Stomach (tissue), 9 donors: ENCODE measurements around the gene PEAK1. TPM values are rescaled to one million over a fixed set of nuclear protein-coding genes. Genes with fewer than 3 reads are reported as not detected.

Experiments
- DNase-seq, 2 donors: peaks; one replicate each; pipeline versions ENCODE4 v3.0.0 to v3.0.0-alpha.2; 2013 to 2019
- H3K27ac ChIP-seq, 5 donors: fragments of 200-600 bp in 4 of 5; sonication (generic) in 4 of 5; one replicate each; pipeline ENCODE4 v1.5.1; 2013 to 2019; ENCODE audit warnings: mild to moderate bottlenecking in 1 of 5, moderate library complexity in 1 of 5
- H3K27me3 ChIP-seq, 3 donors: fragments of 200-600 bp; sonication (generic); one replicate each; pipeline ENCODE4 v1.5.1; 2017 to 2019; ENCODE audit warnings: mixed run types in 1 of 3
- H3K36me3 ChIP-seq, 4 donors: fragments of 200-600 bp; sonication (generic); 1 replicate in 3 of 4; 2 replicates in 1 of 4; pipeline ENCODE4 v1.5.1; 2016 to 2019
- H3K4me1 ChIP-seq, 4 donors: fragments of 200-600 bp; sonication (generic); one replicate each; pipeline ENCODE4 v1.5.1; 2016 to 2019
- H3K4me3 ChIP-seq, 4 donors: fragments of 200-600 bp; sonication (generic) in 3 of 4; one replicate each; pipeline ENCODE4 v1.5.1; 2016 to 2019; ENCODE audit warnings: mild to moderate bottlenecking in 1 of 4
- H3K9me3 ChIP-seq, 4 donors: fragments of 200-600 bp; sonication (generic); one replicate each; pipeline ENCODE4 v1.5.1; 2016 to 2019
- CTCF ChIP-seq, 7 experiments: fragments of 450-650 bp in 4 of 7; fragments of 200-600 bp in 3 of 7; sonication (generic) in 3 of 7; IDR thresholded peaks; one replicate each; pipeline ENCODE4 v1.5.1; 2016 to 2019; ENCODE audit warnings: antibody characterized with exemption in 7 of 7, control low read depth in 2 of 7, mild to moderate bottlenecking in 1 of 7
- EP300 ChIP-seq: sonication (generic); formaldehyde crosslinking; IDR thresholded peaks from one replicate; pipeline ENCODE4 v1.6.1; 2017; ENCODE audit warnings: antibody characterized with exemption
- POLR2A ChIP-seq, 4 donors: fragments of 450-650 bp; IDR thresholded peaks; one replicate each; pipeline ENCODE4 v1.6.1; 2016; ENCODE audit warnings: antibody characterized with exemption in 4 of 4, control low read depth in 2 of 4, mild to moderate bottlenecking in 1 of 4, moderate library complexity in 1 of 4
- POLR2AphosphoS5 ChIP-seq, 3 donors: sonication (generic); formaldehyde crosslinking; IDR thresholded peaks; one replicate each; pipeline ENCODE4 v1.6.1; 2016; ENCODE audit warnings: antibody characterized with exemption in 3 of 3
- WGBS, 5 donors: extraction: QIAGEN DNeasy Blood & Tissue Kit in 3 of 5; methylation state at CpG; one replicate each; pipeline versions ENCODE4 v1.1.5 to v1.1.7; 2013 to 2018; 5-methylcytosine and 5-hydroxymethylcytosine counted together
- intact Hi-C: fragments of 100-400 bp; cut with DNase I; formaldehyde crosslinking; loops from one replicate; pipeline ENCODE4 v1.15.1; 2023; ENCODE audit warnings: low total_unique reads
- polyA plus RNA-seq, 3 donors: library from polyadenylated mRNA; stranded (reverse); fragments of 200-250 nt; gene quantifications; one replicate each; pipeline ENCODE4 v1.2.3, GENCODE V29; 2013
- total RNA-seq, 5 donors: library from RNA; depleted of rRNA; stranded (reverse); fragments of >200 nt; gene quantifications; one replicate each; pipeline versions ENCODE4 v1.1.0 to v1.2.3, GENCODE V29; 2014 to 2016
- donor health status: healthy with polysubstance abuse.
- donor health status: Bipolar disorder and iron deficiency.
- donor health status: healthy.

Gene PEAK1
- total and polyA plus RNA-seq, 8 donors: 1.7 to 72.5 (median 19.4) TPM

- no peak for DNase-seq
- TF ChIP-seq CTCF (IDR thresholded peaks at IDR 0.05): no peak
- TF ChIP-seq POLR2AphosphoS5 (IDR thresholded peaks at IDR 0.05): no peak
- no peak for TF ChIP-seq POLR2A (IDR thresholded peaks at IDR 0.05)
- TF ChIP-seq EP300: no peak
- no peaks in the 10 kb centered on the region for H3K9me3 ChIP-seq
- no peaks in the 10 kb centered on the region for H3K4me1 ChIP-seq
- no peak overlapping the region for H3K27ac ChIP-seq
- H3K36me3 ChIP-seq: peaks cover 0 to 28% (median 17%) of the 10 kb centered on the region in 4 donors
- intact Hi-C loops: no loop called here
- H3K27me3 ChIP-seq: no peaks in the 10 kb centered on the region
- H3K4me3 ChIP-seq: no peak overlapping the region
These were observed 172.8 kb downstream of the PEAK1 start for GRCh38 chr15:77247116-77247515.

- TF ChIP-seq POLR2A (IDR thresholded peaks at IDR 0.05) (no peak), EP300 (no peak), CTCF (IDR thresholded peaks at IDR 0.05) (no peak), POLR2AphosphoS5 (IDR thresholded peaks at IDR 0.05) (no peak)
- Histone ChIP-seq H3K9me3 (no peaks in the 10 kb centered on the region), H3K36me3 (peaks cover 0 to 17% (median 7%) of the 10 kb centered on the region in 4 donors), H3K4me1 (no peaks in the 10 kb centered on the region), H3K4me3 (no peak overlapping the region), H3K27ac (no peak overlapping the region), H3K27me3 (no peaks in the 10 kb centered on the region)
- 91 to 97% (median 96%) methylated on average over 7 of the region's 7 CpGs for WGBS, 5 donors
- intact Hi-C loops: no loop called here
- DNase-seq: no peak
These were observed 176.0 kb downstream of the PEAK1 start for GRCh38 chr15:77243716-77244401.

- Histone ChIP-seq H3K9me3 (no peaks in the 10 kb centered on the region), H3K27ac (no peak overlapping the region), H3K4me3 (no peak overlapping the region), H3K27me3 (no peaks in the 10 kb centered on the region), H3K4me1 (no peaks in the 10 kb centered on the region), H3K36me3 (peaks cover 0 to 14% (median 4%) of the 10 kb centered on the region in 4 donors)
- DNase-seq: peak in 1 of 2 donors; percentile 32
- intact Hi-C loops: no loop called here
- TF ChIP-seq CTCF (IDR thresholded peaks at IDR 0.05) (no peak), POLR2A (IDR thresholded peaks at IDR 0.05) (no peak), POLR2AphosphoS5 (IDR thresholded peaks at IDR 0.05) (no peak), EP300 (no peak)
- 81 to 91% (median 89%) methylated on average over 2 of the region's 2 CpGs for WGBS, 5 donors
These were observed 176.8 kb downstream of the PEAK1 start for GRCh38 chr15:77243135-77243534.

GRCh38 chr15:77239882-77240608, 179.9 kb downstream of the PEAK1 start:
- 88 to 96% (median 89%) methylated on average over 2 of the region's 2 CpGs for WGBS, 5 donors

More at GRCh38 chr15:77239882-77240608, 179.9 kb downstream of the PEAK1 start:
- Histone ChIP-seq H3K4me3 (no peak overlapping the region), H3K36me3 (peaks cover 0 to 19% (median 14%) of the 10 kb centered on the region in 4 donors), H3K9me3 (no peaks in the 10 kb centered on the region), H3K27me3 (no peaks in the 10 kb centered on the region), H3K27ac (no peak overlapping the region), H3K4me1 (no peaks in the 10 kb centered on the region)
- TF ChIP-seq CTCF (IDR thresholded peaks at IDR 0.05) (no peak), EP300 (no peak), POLR2AphosphoS5 (IDR thresholded peaks at IDR 0.05) (no peak), POLR2A (IDR thresholded peaks at IDR 0.05) (no peak)
- DNase-seq: no peak
- intact Hi-C loops: no loop called here
